Lower lobe of right lung (tissue), 2 donors: ENCODE data around the gene DOCK1. TPM values are rescaled to one million over a fixed set of nuclear protein-coding genes. Genes with fewer than 3 reads are reported as not detected.

ENCODE experiments used
- ATAC-seq, 2 donors: fragments of 200-7000 bp; cut with Tn5 transposase; one replicate each; pipeline ENCODE4 v1.9.1; 2020 to 2022; ENCODE audit warnings: mild to moderate bottlenecking in 2 of 2, moderate library complexity in 2 of 2
- DNase-seq: peaks from one replicate; pipeline ENCODE4 v3.0.0-alpha.2; 2020
- H3K27ac ChIP-seq: fragments of 200-600 bp; one replicate; pipeline ENCODE4 v1.8.0; 2022
- H3K27me3 ChIP-seq: fragments of 200-600 bp; one replicate; pipeline ENCODE4 v1.8.0; 2022; ENCODE audit warnings: low read depth
- H3K36me3 ChIP-seq: fragments of 200-600 bp; one replicate; pipeline ENCODE4 v1.8.0; 2022; ENCODE audit warnings: mild to moderate bottlenecking
- H3K4me1 ChIP-seq: fragments of 200-600 bp; one replicate; pipeline ENCODE4 v1.8.0; 2022
- H3K4me3 ChIP-seq: fragments of 200-600 bp; one replicate; pipeline ENCODE4 v1.8.0; 2022; ENCODE audit warnings: mild to moderate bottlenecking
- H3K9me3 ChIP-seq: fragments of 200-600 bp; one replicate; pipeline ENCODE4 v1.8.0; 2022
- intact Hi-C: fragments of 100-400 bp; cut with DNase I; formaldehyde crosslinking; loops from one replicate; pipeline ENCODE4 v1.11.0; 2022
- total RNA-seq: library from RNA; stranded (reverse); fragmentation: NEBNext Ultra II Directional; extraction: Animal tissue kit (Norgen Biotek cat#: 25700); gene quantifications from one replicate; pipeline ENCODE4 v1.2.1, GENCODE V29; 2021
- TF ChIP-seq, protein P1 (sequence below): fragments of 200-600 bp; IDR thresholded peaks from one replicate; pipeline ENCODE4 v1.8.0; 2022; ENCODE audit warnings: antibody characterized with exemption, mild to moderate bottlenecking
- donor health status: DM: no; HTN: yes; CAD: no; lungs with severe emphysema.

Gene DOCK1
- total RNA-seq, 1 donor from 2014 or later = 44.8 TPM

DNA sequence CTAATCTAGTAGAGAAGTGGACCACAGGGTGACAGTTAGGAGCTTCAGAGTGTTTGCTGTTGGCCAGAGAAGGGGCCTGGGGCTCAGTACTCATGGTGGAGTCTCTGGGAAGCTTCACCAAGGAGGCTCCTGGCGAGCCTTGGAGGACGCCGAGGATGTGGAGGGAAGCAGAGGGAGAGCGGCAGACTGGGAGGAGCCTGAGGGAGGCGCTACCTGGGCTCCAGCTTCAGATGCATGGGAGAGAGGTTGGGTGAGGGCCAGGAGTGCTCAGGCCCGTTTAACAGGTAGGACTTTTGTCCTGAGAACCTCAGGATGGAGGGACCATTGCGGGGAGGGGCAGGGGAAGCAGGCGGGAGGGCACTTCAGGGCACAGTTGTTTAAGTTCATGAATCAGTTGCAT lies 24.2 kb downstream of the DOCK1 start:
- Histone ChIP-seq H3K4me1 (peaks cover 24% of the 10 kb centered on the region), H3K9me3 (no peaks in the 10 kb centered on the region), H3K27ac (no peak overlapping the region), H3K4me3 (no peak overlapping the region), H3K36me3 (peaks cover 11% of the 10 kb centered on the region), H3K27me3 (no peaks in the 10 kb centered on the region)
- ATAC-seq = no peak
- TF ChIP-seq, protein P1, sequence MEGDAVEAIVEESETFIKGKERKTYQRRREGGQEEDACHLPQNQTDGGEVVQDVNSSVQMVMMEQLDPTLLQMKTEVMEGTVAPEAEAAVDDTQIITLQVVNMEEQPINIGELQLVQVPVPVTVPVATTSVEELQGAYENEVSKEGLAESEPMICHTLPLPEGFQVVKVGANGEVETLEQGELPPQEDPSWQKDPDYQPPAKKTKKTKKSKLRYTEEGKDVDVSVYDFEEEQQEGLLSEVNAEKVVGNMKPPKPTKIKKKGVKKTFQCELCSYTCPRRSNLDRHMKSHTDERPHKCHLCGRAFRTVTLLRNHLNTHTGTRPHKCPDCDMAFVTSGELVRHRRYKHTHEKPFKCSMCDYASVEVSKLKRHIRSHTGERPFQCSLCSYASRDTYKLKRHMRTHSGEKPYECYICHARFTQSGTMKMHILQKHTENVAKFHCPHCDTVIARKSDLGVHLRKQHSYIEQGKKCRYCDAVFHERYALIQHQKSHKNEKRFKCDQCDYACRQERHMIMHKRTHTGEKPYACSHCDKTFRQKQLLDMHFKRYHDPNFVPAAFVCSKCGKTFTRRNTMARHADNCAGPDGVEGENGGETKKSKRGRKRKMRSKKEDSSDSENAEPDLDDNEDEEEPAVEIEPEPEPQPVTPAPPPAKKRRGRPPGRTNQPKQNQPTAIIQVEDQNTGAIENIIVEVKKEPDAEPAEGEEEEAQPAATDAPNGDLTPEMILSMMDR = no peak
- DNase-seq = no peak
- intact Hi-C loops = no loop called here

DNA sequence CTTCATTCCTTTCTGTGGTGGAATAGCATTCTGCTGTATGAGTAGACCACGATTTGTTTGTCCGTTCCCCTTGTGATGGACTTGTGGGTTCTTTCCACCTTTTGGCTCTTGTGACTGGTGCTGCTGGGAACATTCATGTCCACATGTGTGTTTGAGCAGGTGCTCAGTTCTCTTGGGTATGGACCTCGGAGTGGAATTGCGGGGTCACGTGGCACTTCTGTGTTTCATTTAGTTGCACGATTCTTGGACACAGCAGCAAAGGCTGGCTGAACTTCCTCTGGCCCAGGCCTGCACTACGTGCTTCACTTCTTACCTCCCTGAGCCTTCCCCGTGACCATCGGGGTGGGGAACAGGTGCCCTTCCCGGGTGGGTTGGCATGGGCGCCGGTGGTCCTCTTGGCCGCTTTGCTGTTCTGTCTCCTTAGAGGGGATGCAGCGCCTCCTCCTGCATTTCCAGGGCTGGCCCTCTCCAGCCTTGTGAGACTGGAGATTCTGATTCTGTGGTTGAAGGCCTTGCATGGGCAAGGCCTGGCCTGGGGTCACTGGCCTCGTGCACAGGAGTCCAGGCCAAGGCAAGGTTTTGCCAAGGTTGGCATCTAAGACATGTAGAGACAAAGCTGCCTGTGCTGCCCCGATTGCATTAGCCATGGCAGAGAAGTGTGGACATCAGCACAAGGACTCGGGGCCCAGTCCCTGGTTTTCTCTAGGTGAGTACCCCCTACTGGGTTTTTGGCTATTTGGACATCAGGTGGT lies 25.1 kb downstream of the DOCK1 start:
- DNase-seq = no peak
- ATAC-seq = no peak
- TF ChIP-seq, protein P1 = no peak
- H3K27me3 ChIP-seq = no peaks in the 10 kb centered on the region
- intact Hi-C loops = no loop called here
- H3K4me1 ChIP-seq = peaks cover 23% of the 10 kb centered on the region
- H3K36me3 ChIP-seq = peaks cover 11% of the 10 kb centered on the region
- H3K9me3 ChIP-seq = no peaks in the 10 kb centered on the region
- H3K4me3 ChIP-seq = no peak overlapping the region
- H3K27ac ChIP-seq = no peak overlapping the region

DNA sequence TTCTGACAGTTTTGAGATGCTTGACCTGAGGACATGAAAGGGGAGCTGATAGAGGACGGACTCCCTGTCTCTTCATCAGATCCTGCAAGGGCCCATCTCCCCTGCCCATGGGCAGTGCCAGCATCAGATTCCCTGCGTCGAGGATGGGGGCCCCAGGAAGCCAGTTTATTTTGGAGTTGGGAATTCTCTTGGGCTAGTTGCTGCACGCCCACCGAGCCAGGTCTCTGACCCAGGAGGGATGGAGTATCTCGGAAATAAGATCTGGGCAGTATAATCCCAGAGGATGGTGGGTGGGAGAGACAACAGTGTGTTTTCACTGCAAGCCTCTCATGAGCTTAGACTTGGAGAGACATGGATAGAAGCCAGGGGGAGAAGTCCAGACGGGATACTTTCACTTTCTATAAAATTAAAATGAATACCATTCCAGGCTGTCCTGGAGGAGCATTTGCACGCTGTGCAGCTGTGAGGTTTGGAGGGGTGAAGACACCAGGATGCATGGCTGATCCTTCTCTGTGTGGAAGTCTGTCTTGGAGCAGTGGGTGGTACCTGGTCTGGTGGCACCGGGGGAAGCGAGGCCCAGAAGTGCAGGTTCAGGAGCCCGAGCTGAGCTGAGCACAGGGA lies 25.8 kb downstream of the DOCK1 start:
- peaks cover 11% of the 10 kb centered on the region for H3K36me3 ChIP-seq
- intact Hi-C loops = no loop called here
- H3K27me3 ChIP-seq = no peaks in the 10 kb centered on the region
- peak overlapping the region; percentile 27 for H3K4me3 ChIP-seq
- H3K27ac ChIP-seq = peak overlapping the region; percentile 48
- H3K4me1 ChIP-seq = peaks cover 29% of the 10 kb centered on the region
- TF ChIP-seq, protein P1 = no peak
- no peaks in the 10 kb centered on the region for H3K9me3 ChIP-seq
- DNase-seq (no peak), ATAC-seq (peak in 1 of 2 donors; percentile 44)

DNA sequence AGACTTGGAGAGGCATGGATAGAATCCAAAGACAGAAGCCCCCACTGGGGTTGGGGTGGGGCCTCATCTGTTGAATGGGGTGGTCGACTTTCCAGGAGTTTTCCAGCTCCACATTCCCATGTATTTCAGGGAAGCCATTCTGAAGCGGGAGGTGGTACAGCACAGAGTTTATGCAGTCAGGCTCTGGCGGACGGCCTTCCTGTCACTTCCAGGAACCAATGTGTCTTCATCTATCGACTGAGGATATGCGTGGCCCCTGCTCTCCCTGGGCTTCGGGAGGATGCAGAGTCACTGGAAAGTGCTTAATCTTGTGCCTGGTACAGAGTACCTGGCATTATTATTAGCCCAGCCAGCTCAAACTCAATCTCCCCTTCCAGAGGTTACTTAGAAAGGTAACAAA lies 26.3 kb downstream of the DOCK1 start:
- Histone ChIP-seq H3K27me3 (no peaks in the 10 kb centered on the region), H3K9me3 (no peaks in the 10 kb centered on the region), H3K4me3 (peak overlapping the region; percentile 27), H3K4me1 (peaks cover 30% of the 10 kb centered on the region), H3K36me3 (peaks cover 11% of the 10 kb centered on the region), H3K27ac (peak overlapping the region; percentile 48)
- ATAC-seq (peak in 1 of 2 donors; percentile 10), DNase-seq (no peak)
- TF ChIP-seq, protein P1 = no peak
- intact Hi-C loops = no loop called here

DNA sequence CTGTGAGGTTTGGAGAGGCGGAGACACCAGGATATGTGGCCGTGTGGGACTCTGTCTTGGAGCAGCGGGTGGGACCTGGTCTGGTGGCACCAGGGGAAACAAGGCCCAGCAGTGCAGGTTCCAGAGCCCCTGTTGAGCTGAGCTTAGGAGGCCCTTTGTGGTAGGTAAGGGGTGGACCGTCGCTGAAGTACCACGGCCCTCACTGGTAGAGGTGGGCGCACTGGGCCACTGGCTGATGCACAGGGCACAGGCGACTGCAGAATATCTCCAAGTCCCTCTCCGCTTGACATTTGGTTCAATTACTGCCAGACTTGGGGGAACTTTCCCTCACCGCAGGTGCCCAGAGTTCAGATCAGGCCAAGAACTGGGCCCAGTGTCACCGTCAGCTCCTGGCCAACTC lies 27.3 kb downstream of the DOCK1 start:
- H3K4me1 ChIP-seq = peaks cover 30% of the 10 kb centered on the region
- intact Hi-C loops = no loop called here
- no peaks in the 10 kb centered on the region for H3K27me3 ChIP-seq
- no peak overlapping the region for H3K4me3 ChIP-seq
- peaks cover 4% of the 10 kb centered on the region for H3K9me3 ChIP-seq
- TF ChIP-seq, protein P1 = no peak
- DNase-seq = no peak
- no peak for ATAC-seq
- peaks cover 7% of the 10 kb centered on the region for H3K36me3 ChIP-seq
- H3K27ac ChIP-seq = no peak overlapping the region
